Measurements from ENCODE around the gene DBH.

GRCh38 chr9:133653638-133654037, 17.5 kb downstream of the DBH start:
- TF ChIP-seq CTCF (IDR thresholded peaks at IDR 0.05) (no peak), POLR2A (IDR thresholded peaks at IDR 0.05) (no peak), POLR2AphosphoS5 (IDR thresholded peaks at IDR 0.05) (no peak)

Data from sigmoid colon (tissue), 4 donors.